Nephron (organoid): Measurements from ENCODE around the gene FAM110A.
A peak's percentile ranks its signal among the peaks of the same experiment; 100 is the strongest.

Source experiments
- H3K27ac Mint-ChIP-seq, 3 experiments: 2 replicates each; pipeline ENCODE4 v1.8.0; 2020; ENCODE audit warnings: mixed read lengths in 3 of 3, mild to moderate bottlenecking in 2 of 3, moderate library complexity in 1 of 3
- H3K27me3 Mint-ChIP-seq: 2 replicates; pipeline ENCODE4 v1.8.0; 2021; ENCODE audit warnings: low read depth, mild to moderate bottlenecking, moderate library complexity, mixed read lengths
- H3K36me3 Mint-ChIP-seq: 2 replicates; pipeline ENCODE4 v1.8.0; 2020; ENCODE audit warnings: low read depth, mixed read lengths
- H3K4me1 Mint-ChIP-seq: 2 replicates; pipeline ENCODE4 v1.8.0; 2020; ENCODE audit warnings: mixed read lengths
- H3K4me3 Mint-ChIP-seq, 3 experiments: 2 replicates each; pipeline ENCODE4 v1.8.0; 2020; ENCODE audit warnings: mild to moderate bottlenecking in 3 of 3, mixed read lengths in 3 of 3, moderate library complexity in 2 of 3
- H3K9me3 Mint-ChIP-seq: 2 replicates; pipeline ENCODE4 v1.8.0; 2020; ENCODE audit warnings: mixed read lengths
- CTCF ChIP-seq, 3 experiments: fragments of 200-600 bp; sonication (generic); IDR thresholded peaks; one replicate each; pipeline ENCODE4 v1.5.0; 2021; ENCODE audit warnings: antibody characterized with exemption in 3 of 3; ENCODE audit not compliant: unreplicated experiment in 3 of 3

Gene FAM110A

GRCh38 chr20:839626-840025 lies 6.1 kb downstream of the FAM110A start:
- Mint-ChIP-seq H3K4me1 (peaks cover 35% of the 10 kb centered on the region), H3K9me3 (peaks cover 4% of the 10 kb centered on the region), H3K27ac (no peak overlapping the region), H3K36me3 (no peaks in the 10 kb centered on the region), H3K4me3 (peak overlapping the region in 1 of 3 experiments; percentile 43), H3K27me3 (peaks cover 57% of the 10 kb centered on the region)
- no peak for TF ChIP-seq CTCF (IDR thresholded peaks at IDR 0.05; ENCODE audit: unreplicated experiment in 3 of 3)

- Mint-ChIP-seq H3K4me1 (peaks cover 27% of the 10 kb centered on the region), H3K36me3 (no peaks in the 10 kb centered on the region), H3K27ac (no peak overlapping the region), H3K9me3 (peaks cover 4% of the 10 kb centered on the region), H3K4me3 (peak overlapping the region; percentile 73 to 77 (median 75)), H3K27me3 (peaks cover 61% of the 10 kb centered on the region)
- no peak for TF ChIP-seq CTCF (IDR thresholded peaks at IDR 0.05; ENCODE audit: unreplicated experiment in 3 of 3)
Measured at GRCh38 chr20:840503-840857, 7.0 kb downstream of the FAM110A start.

GRCh38 chr20:840858-841567 lies 7.5 kb downstream of the FAM110A start:
- TF ChIP-seq CTCF (IDR thresholded peaks at IDR 0.05; ENCODE audit: unreplicated experiment in 3 of 3): no peak
- Mint-ChIP-seq H3K4me3 (peak overlapping the region; percentile 75 to 77 (median 75)), H3K27me3 (peaks cover 67% of the 10 kb centered on the region), H3K36me3 (no peaks in the 10 kb centered on the region), H3K27ac (no peak overlapping the region), H3K9me3 (peaks cover 4% of the 10 kb centered on the region), H3K4me1 (peaks cover 27% of the 10 kb centered on the region)

GRCh38 chr20:841568-842546 lies 8.3 kb downstream of the FAM110A start:
- peaks cover 4% of the 10 kb centered on the region for H3K9me3 Mint-ChIP-seq
- no peak overlapping the region for H3K27ac Mint-ChIP-seq
- H3K4me3 Mint-ChIP-seq: peak overlapping the region; percentile 68 to 77 (median 75)
- no peak for TF ChIP-seq CTCF (IDR thresholded peaks at IDR 0.05; ENCODE audit: unreplicated experiment in 3 of 3)
- H3K36me3 Mint-ChIP-seq: no peaks in the 10 kb centered on the region
- peaks cover 73% of the 10 kb centered on the region for H3K27me3 Mint-ChIP-seq
- H3K4me1 Mint-ChIP-seq: peaks cover 28% of the 10 kb centered on the region

- no peak overlapping the region for H3K27ac Mint-ChIP-seq
- H3K27me3 Mint-ChIP-seq: peaks cover 70% of the 10 kb centered on the region
- TF ChIP-seq CTCF (IDR thresholded peaks at IDR 0.05; ENCODE audit: unreplicated experiment in 3 of 3): no peak
- H3K9me3 Mint-ChIP-seq: peaks cover 1% of the 10 kb centered on the region
- H3K4me1 Mint-ChIP-seq: peaks cover 31% of the 10 kb centered on the region
- peak overlapping the region in 2 of 3 experiments; percentile 25 to 46 for H3K4me3 Mint-ChIP-seq
- H3K36me3 Mint-ChIP-seq: no peaks in the 10 kb centered on the region
Measured at GRCh38 chr20:842547-842940, 9.0 kb downstream of the FAM110A start.
